Hepatocyte (in vitro differentiated cells): ENCODE results near the gene PAQR5.

ENCODE experiments used
- CTCF ChIP-seq: fragments of 200-600 bp; sonication (generic); IDR thresholded peaks from 2 replicates; pipeline ENCODE4 v1.5.1; 2016; ENCODE audit warnings: antibody characterized with exemption, mild to moderate bottlenecking; ENCODE audit not compliant: poor library complexity
- EZH2 ChIP-seq: fragments of 200-600 bp; sonication (generic); IDR thresholded peaks from 2 replicates; pipeline ENCODE4 v1.6.1; 2016; ENCODE audit warnings: antibody characterized with exemption, mild to moderate bottlenecking, borderline replicate concordance

DNA sequence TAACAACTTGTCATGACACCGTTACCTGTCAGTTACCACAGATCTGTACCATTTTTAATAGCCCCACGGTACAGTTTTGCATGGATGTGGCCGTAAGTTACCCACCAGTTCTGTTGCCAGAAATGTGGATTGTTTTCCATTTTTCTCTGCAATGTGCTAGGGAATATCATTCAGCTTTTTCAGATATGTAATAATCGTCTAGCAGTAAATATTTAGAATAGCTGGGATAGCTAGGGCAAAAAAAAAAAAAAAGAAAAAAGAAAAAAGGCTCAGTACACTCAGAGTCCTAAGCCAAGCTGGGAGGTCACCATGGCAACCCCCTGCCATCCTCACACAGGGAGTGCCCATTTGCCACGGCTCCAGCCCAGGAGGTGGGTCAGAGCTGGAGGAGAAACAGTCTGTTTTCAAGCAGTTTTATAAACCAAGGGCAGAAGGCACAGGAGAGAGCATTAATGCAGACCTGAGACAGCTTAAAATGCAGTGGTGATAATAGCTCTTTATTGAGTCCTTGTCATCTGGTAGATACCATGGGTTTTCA, 25.2 kb downstream of the PAQR5 start:
- TF ChIP-seq CTCF (no peak), EZH2 (no peak)
